ENCODE data around the gene TPP1.

TPP1 gene

GRCh38 chr11:6612213-6613041 is 6.8 kb downstream of the TPP1 start, which contains the start of gene TAF10:
Gene TAF10 (minus strand): TSS chr11:6612216. CDS start chr11:6612189, 27 bp downstream.
- in situ Hi-C loops (cut with MboI; ENCODE audit: low sequenced_read_pairs) = no loop called here

- in situ Hi-C loops (cut with MboI; ENCODE audit: low sequenced_read_pairs) = no loop called here
Measured at GRCh38 chr11:6611963-6612212, 7.3 kb downstream of the TPP1 start.

- in situ Hi-C loops (cut with MboI; ENCODE audit: low sequenced_read_pairs) = no loop called here
Measured at GRCh38 chr11:6611092-6611962, 7.9 kb downstream of the TPP1 start.

GRCh38 chr11:6610591-6610990 is 8.6 kb downstream of the TPP1 start:
- in situ Hi-C loops (cut with MboI; ENCODE audit: low sequenced_read_pairs) = no loop called here

GRCh38 chr11:6609502-6610015 is 9.7 kb downstream of the TPP1 start:
- in situ Hi-C loops (cut with MboI; ENCODE audit: low sequenced_read_pairs) = no loop called here

GRCh38 chr11:6608726-6609501 is 10.3 kb downstream of the TPP1 start:
- in situ Hi-C loops (cut with MboI; ENCODE audit: low sequenced_read_pairs) = no loop called here

GRCh38 chr11:6608011-6608410 is 11.2 kb downstream of the TPP1 start:
- in situ Hi-C loops (cut with MboI; ENCODE audit: low sequenced_read_pairs) = no loop called here

- in situ Hi-C loops (cut with MboI; ENCODE audit: low sequenced_read_pairs) = no loop called here
Measured at GRCh38 chr11:6607190-6607795, 11.9 kb downstream of the TPP1 start.

- in situ Hi-C loops (cut with MboI; ENCODE audit: low sequenced_read_pairs) = no loop called here
Measured at GRCh38 chr11:6606471-6607189, 12.6 kb downstream of the TPP1 start.

GRCh38 chr11:6604790-6605189 is 14.4 kb downstream of the TPP1 start:
- in situ Hi-C loops (cut with MboI; ENCODE audit: low sequenced_read_pairs) = no loop called here

GRCh38 chr11:6604081-6604626 is 15.1 kb downstream of the TPP1 start:
- in situ Hi-C loops (cut with MboI; ENCODE audit: low sequenced_read_pairs) = no loop called here

- in situ Hi-C loops (cut with MboI; ENCODE audit: low sequenced_read_pairs) = no loop called here
Measured at GRCh38 chr11:6603287-6604080, 15.7 kb downstream of the TPP1 start, which contains the start of the genes ILK and RRP8. Gene ILK (plus strand): TSS chr11:6603774. CDS start chr11:6604272, 498 bp downstream. Gene RRP8 (minus strand): TSS chr11:6603616. CDS start chr11:6603502, 114 bp downstream.

GRCh38 chr11:6602096-6602940 is 16.9 kb downstream of the TPP1 start:
- in situ Hi-C loops (cut with MboI; ENCODE audit: low sequenced_read_pairs) = no loop called here

- in situ Hi-C loops (cut with MboI; ENCODE audit: low sequenced_read_pairs) = no loop called here
Measured at GRCh38 chr11:6601041-6601461, 18.2 kb downstream of the TPP1 start.

- in situ Hi-C loops (cut with MboI; ENCODE audit: low sequenced_read_pairs) = no loop called here
Measured at GRCh38 chr11:6599881-6600390, 19.3 kb downstream of the TPP1 start.

- in situ Hi-C loops (cut with MboI; ENCODE audit: low sequenced_read_pairs) = no loop called here
Measured at GRCh38 chr11:6599449-6599848, 19.8 kb downstream of the TPP1 start.

- in situ Hi-C loops (cut with MboI; ENCODE audit: low sequenced_read_pairs) = no loop called here
Measured at GRCh38 chr11:6598555-6598954, 20.7 kb downstream of the TPP1 start.
